Small intestine (tissue), 7 donors: ENCODE data around the gene PAK4. TPM values are rescaled to one million over a fixed set of nuclear protein-coding genes. Genes with fewer than 3 reads are reported as not detected.

Experiments used
- DNase-seq, 2 donors: peaks; one replicate each; pipeline versions ENCODE4 v3.0.0 to v3.0.0-alpha.2; 2013
- FAIRE-seq: peaks from 2 replicates; lab custom pipeline; 2012; peaks lifted over from hg19 to GRCh38; lab: Jason Lieb, UNC
- H3K27ac ChIP-seq, 3 donors: one replicate each; pipeline ENCODE4 v1.5.1; 2013; ENCODE audit warnings: low read length in 2 of 3, mild to moderate bottlenecking in 2 of 3, control low read depth in 1 of 3, inconsistent platforms in 1 of 3, low read depth in 1 of 3, moderate library complexity in 1 of 3
- H3K27me3 ChIP-seq, 3 donors: one replicate each; pipeline ENCODE4 v1.6.1; 2013; ENCODE audit warnings: low read length in 3 of 3, inconsistent platforms in 1 of 3; ENCODE audit not compliant: control insufficient read depth in 3 of 3, insufficient read depth in 3 of 3
- H3K36me3 ChIP-seq, 3 donors: one replicate each; pipeline ENCODE4 v1.6.1; 2013; ENCODE audit warnings: low read length in 3 of 3, inconsistent platforms in 1 of 3, low read depth in 1 of 3, mild to moderate bottlenecking in 1 of 3, moderate library complexity in 1 of 3; ENCODE audit not compliant: control insufficient read depth in 3 of 3, insufficient read depth in 2 of 3
- H3K4me1 ChIP-seq, 3 donors: one replicate each; pipeline ENCODE4 v1.6.1; 2013; ENCODE audit warnings: low read length in 2 of 3, inconsistent platforms in 1 of 3, low read depth in 1 of 3, mild to moderate bottlenecking in 1 of 3, moderate library complexity in 1 of 3; ENCODE audit not compliant: control insufficient read depth in 3 of 3, insufficient read depth in 2 of 3
- H3K4me3 ChIP-seq, 3 donors: one replicate each; pipeline ENCODE4 v1.5.1; 2013; ENCODE audit warnings: low read length in 3 of 3, control low read depth in 1 of 3, inconsistent platforms in 1 of 3, low read depth in 1 of 3, mild to moderate bottlenecking in 1 of 3, moderate library complexity in 1 of 3
- H3K9me3 ChIP-seq, 2 donors: one replicate each; pipeline ENCODE4 v1.6.1; 2013; ENCODE audit warnings: low read depth in 1 of 2, low read length in 1 of 2; ENCODE audit not compliant: control insufficient read depth in 2 of 2, insufficient read depth in 1 of 2
- WGBS, 3 donors: extraction: QIAGEN DNeasy Blood & Tissue Kit; methylation state at CpG; one replicate each; pipeline ENCODE4 v1.1.7; 2013; 5-methylcytosine and 5-hydroxymethylcytosine counted together
- polyA plus RNA-seq, 4 donors: library from polyadenylated mRNA; stranded (reverse) in 3 of 4; unstranded in 1 of 4; fragments of 200-250 nt in 3 of 4; fragments of 120-200 nt in 1 of 4; gene quantifications; one replicate each; pipeline versions ENCODE4 v1.2.1 to v1.2.3, GENCODE V29; 2013
- donor health status: healthy with polysubstance abuse.
- donor health status: control.
- donor health status: control.
- donor health status: Bipolar disorder and iron deficiency.
- donor health status: healthy.

The PAK4 gene
- polyA plus RNA-seq, 4 donors: 34.6 to 73.4 (median 54.2) TPM

DNA sequence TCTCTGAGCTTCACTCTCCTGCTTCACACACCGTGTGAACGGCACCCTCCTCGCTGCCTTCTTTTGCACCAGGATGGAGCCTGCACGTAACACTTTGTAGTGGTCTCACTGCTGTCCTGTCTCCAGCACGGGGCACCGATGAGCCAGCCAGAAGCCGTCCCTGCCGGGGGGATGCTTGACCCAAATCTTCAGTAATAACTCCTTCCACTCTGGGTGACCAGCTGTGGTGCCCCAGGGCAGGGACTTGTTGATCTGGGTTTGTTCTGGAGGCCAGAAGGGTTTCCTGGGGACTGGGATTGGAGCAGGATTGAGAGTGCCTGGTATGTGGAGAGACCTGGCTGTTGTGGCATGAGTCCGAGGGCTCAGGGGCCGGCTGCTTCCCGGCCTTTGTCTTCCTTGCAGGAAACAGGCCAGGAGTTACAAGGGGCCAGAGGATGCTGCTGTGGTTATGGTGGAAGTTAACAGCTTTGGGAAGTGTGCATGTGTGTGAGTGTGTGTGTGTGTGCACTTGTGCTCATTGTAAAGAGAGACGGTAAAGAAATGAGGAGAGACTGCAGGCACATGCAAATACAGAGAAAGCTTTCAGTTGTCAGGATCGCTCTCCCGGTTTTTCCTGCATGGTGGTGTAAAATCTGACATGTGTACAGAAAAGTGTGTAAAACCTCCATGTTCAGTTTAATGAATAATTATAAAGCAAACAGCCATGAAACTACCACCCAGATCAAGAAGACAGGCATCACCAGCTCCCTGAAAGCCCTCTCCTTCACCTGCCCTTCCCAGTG is 18.9 kb downstream of the PAK4 start:
- H3K4me1 ChIP-seq: peaks cover 6 to 46% (median 10%) of the 10 kb centered on the region in 3 donors
- no peak for FAIRE-seq
- H3K36me3 ChIP-seq: peaks cover 0 to 32% (median 0%) of the 10 kb centered on the region in 3 donors
- no peaks in the 10 kb centered on the region for H3K27me3 ChIP-seq
- peak in 1 of 2 donors; percentile 66 for DNase-seq
- peak overlapping the region; percentile 21 to 88 (median 52) for H3K27ac ChIP-seq
- H3K4me3 ChIP-seq: no peak overlapping the region
- H3K9me3 ChIP-seq: peaks cover 0 to 3% of the 10 kb centered on the region in 2 donors
- WGBS, 3 donors: 35 to 42% (median 35%) methylated on average over 14 of the region's 14 CpGs

DNA sequence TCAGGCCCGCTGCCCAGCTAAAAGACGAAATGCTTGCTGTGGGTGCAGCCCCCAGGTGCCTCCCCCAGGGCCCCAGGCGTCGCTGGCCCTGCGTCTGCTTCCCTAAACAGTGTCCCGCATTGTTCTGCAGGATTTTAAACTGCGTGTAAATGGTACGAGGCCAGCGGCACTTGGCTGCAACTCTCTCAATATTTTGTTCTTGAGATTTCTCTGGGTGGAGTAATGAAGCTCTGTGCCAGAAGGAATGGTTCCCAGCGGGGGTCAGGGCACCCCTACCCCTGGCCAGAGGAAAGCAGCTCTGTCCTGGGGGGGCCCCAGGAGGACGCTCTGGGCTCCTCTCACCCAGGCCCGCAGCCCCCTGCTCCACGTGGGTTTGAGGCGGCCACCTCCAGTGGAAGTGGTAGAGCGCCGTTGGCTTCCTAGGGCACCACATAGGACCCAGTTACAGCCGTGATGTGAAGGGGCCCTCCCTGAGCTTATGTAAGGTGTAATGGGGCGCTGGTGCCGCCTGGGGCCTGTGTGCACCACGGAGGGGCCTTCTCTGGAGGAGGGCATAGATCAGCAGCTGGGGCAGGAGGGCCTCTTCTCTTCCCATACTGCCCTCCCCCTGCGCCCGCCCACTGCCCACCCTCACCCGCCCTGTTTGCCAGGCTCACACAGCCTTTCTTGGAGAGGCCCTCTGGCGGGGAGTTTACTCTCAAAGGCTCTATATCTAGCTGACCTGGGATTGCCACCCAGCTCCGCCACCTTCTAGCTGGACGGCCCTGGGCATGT is 19.8 kb downstream of the PAK4 start:
- no peak for FAIRE-seq
- Histone ChIP-seq H3K9me3 (peaks cover 0 to 3% of the 10 kb centered on the region in 2 donors), H3K27me3 (no peaks in the 10 kb centered on the region), H3K36me3 (peaks cover 0 to 27% (median 0%) of the 10 kb centered on the region in 3 donors), H3K4me1 (peaks cover 6 to 37% (median 6%) of the 10 kb centered on the region in 3 donors), H3K27ac (peak overlapping the region in 2 of 3 donors; percentile 47 to 88), H3K4me3 (peak overlapping the region in 1 of 3 donors; percentile 4)
- DNase-seq: peak in 1 of 2 donors; percentile 96
- WGBS, 3 donors: 24 to 41% (median 37%) methylated on average over 26 of the region's 26 CpGs

DNA sequence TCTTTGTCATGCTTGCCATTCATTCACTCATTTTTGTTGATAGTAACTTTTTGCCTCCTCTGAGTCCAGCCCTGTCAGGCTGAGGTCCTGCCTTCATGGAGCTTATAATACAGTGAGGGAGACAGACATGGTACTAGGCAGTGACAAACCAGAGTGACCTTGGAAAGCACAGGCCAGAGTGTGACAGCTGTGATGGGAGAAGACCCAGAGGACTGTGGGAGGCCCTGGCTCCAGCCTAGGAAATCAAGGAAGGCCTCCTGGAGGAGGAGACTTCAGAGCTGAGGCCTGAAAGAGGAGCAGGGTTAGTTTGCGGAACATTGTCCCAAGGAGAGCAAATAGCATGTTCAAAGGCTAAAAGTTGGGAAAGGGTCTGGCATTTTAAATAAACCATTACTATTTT is 20.5 kb downstream of the PAK4 start:
- Histone ChIP-seq H3K27me3 (no peaks in the 10 kb centered on the region), H3K4me1 (peaks cover 6 to 38% (median 6%) of the 10 kb centered on the region in 3 donors), H3K9me3 (peaks cover 0 to 3% of the 10 kb centered on the region in 2 donors), H3K27ac (peak overlapping the region in 1 of 3 donors; percentile 88), H3K36me3 (peaks cover 0 to 26% (median 0%) of the 10 kb centered on the region in 3 donors), H3K4me3 (no peak overlapping the region)
- DNase-seq (no peak), FAIRE-seq (no peak)
- 98 to 100% (median 100%) methylated on average over 1 of the region's 1 CpG for whole genome bisulfite sequencing, 3 donors

DNA sequence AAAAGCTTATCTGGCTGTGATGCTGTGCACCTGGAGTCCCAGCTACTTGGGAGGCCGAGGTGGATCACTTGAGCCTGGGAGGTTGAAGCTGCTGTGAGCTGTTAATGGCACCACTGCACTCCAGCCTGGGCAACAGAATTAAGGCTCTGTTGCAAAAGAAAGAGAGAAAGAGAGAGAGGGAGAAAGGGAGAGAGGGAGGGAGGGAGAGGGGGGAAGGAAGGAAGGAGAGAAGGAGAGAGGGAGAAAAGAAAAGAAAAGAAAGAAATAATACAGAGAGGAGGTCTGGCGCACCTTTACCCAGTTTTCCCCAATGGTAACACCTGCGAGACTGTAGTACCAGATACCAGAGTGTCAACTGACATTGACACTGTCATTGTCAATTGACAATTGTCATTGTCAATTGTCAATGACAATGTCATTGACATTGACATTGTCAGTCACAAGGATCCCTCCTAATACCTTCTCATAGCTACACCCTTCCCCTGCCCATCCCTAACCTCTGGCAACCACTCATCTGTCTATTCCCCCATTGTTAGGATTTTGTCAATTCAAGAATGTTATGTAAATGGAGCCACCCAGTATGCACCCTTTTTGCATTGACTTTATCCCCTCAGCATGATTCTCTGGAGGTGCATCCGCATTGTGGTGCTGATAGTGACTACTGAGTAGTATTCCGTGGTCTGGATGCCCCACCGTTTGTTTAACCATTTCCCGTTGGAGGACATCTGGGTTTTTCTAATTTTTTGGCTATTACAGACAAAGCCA is 21.3 kb downstream of the PAK4 start:
- H3K9me3 ChIP-seq: peaks cover 0 to 3% of the 10 kb centered on the region in 2 donors
- no peak for DNase-seq
- H3K4me1 ChIP-seq: peaks cover 6 to 42% (median 6%) of the 10 kb centered on the region in 3 donors
- no peaks in the 10 kb centered on the region for H3K27me3 ChIP-seq
- peaks cover 0 to 28% (median 0%) of the 10 kb centered on the region in 3 donors for H3K36me3 ChIP-seq
- H3K27ac ChIP-seq: peak overlapping the region in 1 of 3 donors; percentile 88
- no peak overlapping the region for H3K4me3 ChIP-seq
- FAIRE-seq: no peak
- WGBS, 3 donors: 75 to 85% (median 82%) methylated on average over 7 of the region's 7 CpGs

DNA sequence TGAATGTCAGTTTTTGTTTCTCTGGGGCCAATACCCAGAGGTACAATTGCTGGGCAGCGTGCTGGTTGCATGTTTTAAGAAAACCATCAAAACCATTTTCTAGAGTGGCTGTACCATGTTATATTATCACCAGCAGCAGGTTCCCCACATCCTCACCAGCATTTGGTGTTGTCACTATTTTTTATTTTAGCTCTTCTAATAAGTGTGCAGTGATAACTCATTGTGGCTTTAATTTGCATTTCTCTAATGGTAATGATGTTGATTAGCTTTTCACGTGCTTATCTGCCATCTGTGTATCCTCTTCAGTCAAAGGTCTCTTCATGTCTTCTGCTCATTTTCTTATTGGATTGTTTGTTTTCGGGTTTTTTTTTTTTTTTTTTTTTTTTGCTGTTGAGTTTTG is 21.9 kb downstream of the PAK4 start:
- Histone ChIP-seq H3K4me1 (peaks cover 6 to 42% (median 6%) of the 10 kb centered on the region in 3 donors), H3K27ac (no peak overlapping the region), H3K36me3 (peaks cover 0 to 26% (median 0%) of the 10 kb centered on the region in 3 donors), H3K9me3 (peaks cover 0 to 3% of the 10 kb centered on the region in 2 donors), H3K27me3 (no peaks in the 10 kb centered on the region), H3K4me3 (no peak overlapping the region)
- WGBS, 3 donors: 70 to 86% (median 75%) methylated on average over 3 of the region's 3 CpGs
- DNase-seq (no peak), FAIRE-seq (no peak)

DNA sequence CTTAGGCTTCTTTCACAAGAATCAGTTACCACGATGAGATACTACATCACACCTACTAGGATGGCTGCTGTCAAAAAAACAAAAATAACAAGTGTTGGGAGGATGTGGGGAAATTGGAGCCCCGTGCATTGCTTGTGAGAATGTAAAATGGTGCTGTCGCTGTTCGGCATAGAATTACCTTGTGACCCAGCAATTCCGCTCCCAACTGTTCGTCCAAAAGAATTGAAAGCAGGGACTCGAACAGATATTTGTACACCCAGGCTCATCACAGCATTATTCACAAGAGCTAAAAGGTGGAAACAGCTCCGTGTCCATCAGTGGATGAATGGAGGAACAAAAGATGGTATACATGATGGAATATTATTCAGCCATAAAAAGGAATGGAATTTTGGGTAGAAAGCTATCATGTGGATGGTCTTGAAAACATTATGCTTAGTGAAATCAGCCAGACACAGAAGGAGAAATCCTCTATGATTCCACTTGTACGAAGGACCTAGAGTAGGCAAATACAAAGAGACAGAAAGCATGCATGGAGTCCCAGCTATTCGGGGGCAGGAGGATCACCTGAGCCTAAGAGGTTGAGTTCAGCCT is 23.4 kb downstream of the PAK4 start:
- Histone ChIP-seq H3K4me1 (peaks cover 6 to 40% (median 6%) of the 10 kb centered on the region in 3 donors), H3K36me3 (peaks cover 0 to 32% (median 0%) of the 10 kb centered on the region in 3 donors), H3K9me3 (peaks cover 0 to 3% of the 10 kb centered on the region in 2 donors), H3K4me3 (no peak overlapping the region), H3K27ac (no peak overlapping the region), H3K27me3 (no peaks in the 10 kb centered on the region)
- 95 to 99% (median 97%) methylated on average over 10 of the region's 10 CpGs for WGBS, 3 donors
- FAIRE-seq: no peak
- no peak for DNase-seq

DNA sequence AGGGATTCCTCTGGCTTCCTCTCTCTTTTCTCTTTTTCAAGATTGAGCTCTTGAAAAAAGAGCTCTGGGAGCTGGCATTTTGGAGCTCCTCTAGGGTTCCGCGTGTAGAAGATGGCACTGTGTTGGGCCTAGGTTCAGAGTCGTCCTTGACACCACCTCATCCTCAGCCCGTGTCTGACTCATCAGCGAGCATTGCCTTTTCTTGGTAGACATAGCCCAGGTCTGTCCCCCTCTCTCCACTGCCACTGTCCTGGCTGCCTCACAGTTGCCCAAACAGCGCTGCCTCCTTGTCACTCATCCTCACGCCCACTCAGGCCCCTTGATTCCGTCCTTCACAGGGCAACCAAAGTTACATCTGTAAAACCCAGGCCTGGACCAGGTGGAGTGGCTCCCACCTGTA is 24.6 kb downstream of the PAK4 start:
- DNase-seq (no peak), FAIRE-seq (no peak)
- Histone ChIP-seq H3K9me3 (peaks cover 0 to 3% of the 10 kb centered on the region in 2 donors), H3K36me3 (peaks cover 0 to 36% (median 0%) of the 10 kb centered on the region in 3 donors), H3K27me3 (no peaks in the 10 kb centered on the region), H3K27ac (no peak overlapping the region), H3K4me3 (no peak overlapping the region), H3K4me1 (peaks cover 1 to 40% (median 4%) of the 10 kb centered on the region in 3 donors)
- 89 to 92% (median 91%) methylated on average over 8 of the region's 8 CpGs for WGBS, 3 donors
